Astrocyte of the spinal cord (primary cell): Measurements from ENCODE around the gene CCR5AS.
"Not testable (repeated sequence)": the region's sequence is repeated elsewhere in the genome, so short reads cannot be mapped to it uniquely, and the experiment has no call there.

ENCODE experiments used
- DNase-seq: peaks from one replicate; pipeline ENCODE4 v3.0.0; 2011; ENCODE audit warnings: low read depth, low spot score
- H3K4me3 ChIP-seq: 2 replicates; pipeline ENCODE4 v1.5.1; 2011; ENCODE audit warnings: low read depth, mild to moderate bottlenecking, low read length, moderate library complexity
- in situ Hi-C: cut with HindIII; loops from 2 replicates; pipeline ENCODE4 v1.10.0; 2017; ENCODE audit warnings: low sequenced_read_pairs
- TF ChIP-seq, protein P1 (sequence below): IDR thresholded peaks from 2 replicates; pipeline ENCODE4 v1.5.1; 2012; ENCODE audit warnings: low read depth, mild to moderate bottlenecking, low read length, inconsistent platforms

The CCR5AS gene

DNA sequence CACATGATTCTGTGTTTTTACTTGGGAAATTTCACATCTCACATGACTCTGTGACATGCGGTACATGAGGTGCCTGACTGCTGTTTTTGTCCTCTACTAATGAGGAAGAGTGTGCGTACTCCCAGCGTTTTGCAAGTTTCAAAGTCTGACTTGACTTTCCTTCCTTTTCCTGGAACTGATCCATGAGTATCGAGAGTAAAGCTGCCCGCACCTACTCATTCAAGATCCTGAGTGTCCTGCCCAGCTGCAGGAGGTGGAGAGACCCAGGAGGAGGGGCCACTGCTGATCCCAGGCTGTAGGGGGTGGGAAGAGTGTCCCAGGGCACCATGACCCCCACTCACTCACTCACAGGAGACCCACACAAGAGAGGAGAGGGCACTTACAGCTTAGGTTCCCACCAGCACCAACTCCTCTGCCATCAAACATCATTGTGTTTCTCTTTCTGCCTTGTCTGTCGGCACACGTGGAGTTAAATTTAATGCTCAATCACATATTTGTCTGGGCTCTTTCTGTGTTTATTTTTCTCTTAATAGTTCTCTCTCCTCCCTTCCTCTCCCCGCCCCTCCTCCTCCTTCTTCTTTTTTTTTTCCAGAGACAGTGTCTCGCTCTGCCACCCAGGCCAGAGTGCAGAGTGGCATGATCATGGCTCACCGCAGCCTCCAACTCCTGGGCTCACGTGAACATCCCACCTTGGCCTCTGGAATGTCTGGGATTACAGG lies 1.4 kb downstream of the CCR5AS start:
- H3K4me3 ChIP-seq: no peak overlapping the region
- in situ Hi-C loops: no loop called here
- TF ChIP-seq, protein P1, sequence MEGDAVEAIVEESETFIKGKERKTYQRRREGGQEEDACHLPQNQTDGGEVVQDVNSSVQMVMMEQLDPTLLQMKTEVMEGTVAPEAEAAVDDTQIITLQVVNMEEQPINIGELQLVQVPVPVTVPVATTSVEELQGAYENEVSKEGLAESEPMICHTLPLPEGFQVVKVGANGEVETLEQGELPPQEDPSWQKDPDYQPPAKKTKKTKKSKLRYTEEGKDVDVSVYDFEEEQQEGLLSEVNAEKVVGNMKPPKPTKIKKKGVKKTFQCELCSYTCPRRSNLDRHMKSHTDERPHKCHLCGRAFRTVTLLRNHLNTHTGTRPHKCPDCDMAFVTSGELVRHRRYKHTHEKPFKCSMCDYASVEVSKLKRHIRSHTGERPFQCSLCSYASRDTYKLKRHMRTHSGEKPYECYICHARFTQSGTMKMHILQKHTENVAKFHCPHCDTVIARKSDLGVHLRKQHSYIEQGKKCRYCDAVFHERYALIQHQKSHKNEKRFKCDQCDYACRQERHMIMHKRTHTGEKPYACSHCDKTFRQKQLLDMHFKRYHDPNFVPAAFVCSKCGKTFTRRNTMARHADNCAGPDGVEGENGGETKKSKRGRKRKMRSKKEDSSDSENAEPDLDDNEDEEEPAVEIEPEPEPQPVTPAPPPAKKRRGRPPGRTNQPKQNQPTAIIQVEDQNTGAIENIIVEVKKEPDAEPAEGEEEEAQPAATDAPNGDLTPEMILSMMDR: no peak
- no peak for DNase-seq

DNA sequence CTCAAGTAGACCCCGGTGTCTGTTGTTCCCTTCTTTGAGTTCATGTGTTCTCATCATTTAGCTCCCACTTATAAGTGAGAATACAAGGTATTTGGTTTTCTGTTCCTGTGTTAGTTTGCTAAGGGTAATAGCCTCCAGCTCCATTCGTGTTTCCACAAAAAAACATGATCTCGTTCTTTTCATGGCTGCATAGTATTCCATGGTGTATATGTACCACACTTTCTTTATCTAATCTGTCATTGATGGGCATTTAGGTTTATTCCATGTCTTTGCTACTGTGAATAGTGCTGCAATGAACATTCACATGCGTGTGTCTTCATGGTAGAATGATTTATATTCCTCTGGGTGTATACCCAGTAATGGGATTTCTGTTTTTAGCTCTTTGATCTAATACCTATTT lies 4.0 kb downstream of the CCR5AS start:
- H3K4me3 ChIP-seq, in situ Hi-C loops, DNase-seq: not testable (repeated sequence)

DNA sequence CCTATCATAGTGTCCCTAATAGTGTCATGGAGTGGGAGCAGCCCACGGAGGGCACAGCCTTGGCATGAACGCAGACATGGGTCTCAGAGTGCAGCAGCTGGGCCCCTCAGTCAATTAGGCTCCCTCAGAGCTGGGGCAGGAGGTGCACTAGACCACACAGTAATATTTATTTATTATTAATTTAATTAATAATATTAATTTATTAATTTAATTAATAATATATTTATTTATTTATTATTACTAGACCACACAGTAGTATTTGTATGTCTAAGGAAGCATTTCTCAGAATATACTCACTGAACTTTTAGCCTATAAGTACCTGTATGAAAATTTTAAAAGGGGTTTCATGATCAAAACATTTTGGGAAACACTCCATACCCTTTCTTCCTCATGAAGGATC lies 5.3 kb downstream of the CCR5AS start:
- no peak overlapping the region for H3K4me3 ChIP-seq
- in situ Hi-C loops: no loop called here
- DNase-seq: no peak
- TF ChIP-seq, protein P1: no peak

DNA sequence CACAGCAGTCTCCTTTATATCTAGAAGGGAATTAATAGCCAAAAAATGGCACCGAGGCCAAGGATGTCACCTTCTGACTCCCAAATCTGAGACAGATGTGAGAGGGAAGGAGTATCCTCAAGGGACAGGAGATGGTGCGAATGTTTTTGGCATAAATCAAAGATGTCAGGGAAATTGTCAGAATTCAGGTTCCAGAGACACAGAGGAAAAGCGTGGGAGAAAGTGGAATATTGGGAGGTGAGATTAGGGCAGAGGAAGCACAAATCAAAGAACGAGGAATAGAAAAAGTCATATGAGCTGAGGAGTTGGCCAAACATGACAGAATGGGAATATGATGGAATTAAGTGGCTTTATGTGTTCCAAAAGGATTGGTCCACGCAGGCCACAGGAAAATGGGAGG lies 6.0 kb downstream of the CCR5AS start:
- in situ Hi-C loops: no loop called here
- no peak overlapping the region for H3K4me3 ChIP-seq
- DNase-seq: no peak
- TF ChIP-seq, protein P1: no peak

DNA sequence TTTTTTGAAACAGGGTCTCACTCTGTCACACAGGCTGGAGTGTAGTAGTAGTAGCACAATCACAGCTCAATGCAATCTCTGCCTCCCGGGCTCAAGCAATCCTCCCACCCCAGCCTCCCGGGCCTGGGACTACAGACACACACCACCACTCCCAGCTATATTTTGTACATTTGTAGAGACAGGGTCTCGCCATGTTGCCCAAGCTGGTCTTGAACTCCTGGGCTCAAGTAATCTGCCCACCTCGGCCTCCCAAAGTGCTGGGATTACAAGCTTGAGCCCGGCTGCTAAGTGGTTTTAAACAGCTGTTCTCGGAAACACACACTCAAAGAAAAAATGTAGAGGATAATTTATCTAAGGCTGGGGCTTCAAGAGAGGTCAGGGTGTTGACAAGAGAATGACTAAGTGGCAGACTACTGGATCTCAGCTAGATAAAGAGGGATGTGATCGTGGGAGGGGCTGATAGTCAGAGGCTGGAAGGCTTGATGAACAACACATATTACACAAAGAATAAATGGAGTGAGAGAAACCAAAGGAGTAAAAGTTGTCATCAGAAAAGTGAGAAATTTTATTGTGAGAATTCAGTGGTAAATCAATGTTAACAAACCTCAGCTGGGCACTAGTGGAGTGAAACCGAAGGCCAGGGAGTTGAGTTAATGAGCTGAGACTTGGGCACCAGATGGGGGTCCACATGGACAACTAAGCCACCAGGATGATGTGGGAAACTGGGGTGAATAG lies 6.7 kb downstream of the CCR5AS start:
- TF ChIP-seq, protein P1: no peak
- DNase-seq: peak; percentile 22

DNA sequence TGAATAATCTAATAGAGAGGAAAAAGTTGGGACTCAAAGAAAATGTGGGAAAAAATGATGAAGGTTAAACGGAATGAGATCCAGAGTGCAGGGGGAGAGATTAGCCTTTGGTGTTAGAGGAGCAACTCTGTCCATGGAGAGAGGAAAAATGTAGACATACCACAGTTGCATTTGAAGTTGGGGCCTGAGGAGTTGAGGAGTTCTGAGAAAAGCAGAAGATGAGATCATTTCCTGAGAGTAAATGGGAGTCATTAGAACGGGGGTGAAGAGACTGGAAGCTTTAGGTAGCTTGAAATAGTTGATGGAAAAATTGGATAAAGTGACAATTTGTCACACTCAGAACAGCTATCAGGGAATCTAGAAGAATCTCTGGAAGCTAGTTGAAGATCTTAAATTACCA lies 7.3 kb downstream of the CCR5AS start:
- no peak for DNase-seq
- no peak overlapping the region for H3K4me3 ChIP-seq
- in situ Hi-C loops: no loop called here
- TF ChIP-seq, protein P1: no peak

More for the DNA sequence above, 6.7 kb downstream of the CCR5AS start:
- in situ Hi-C loops: no loop called here
- no peak overlapping the region for H3K4me3 ChIP-seq

DNA sequence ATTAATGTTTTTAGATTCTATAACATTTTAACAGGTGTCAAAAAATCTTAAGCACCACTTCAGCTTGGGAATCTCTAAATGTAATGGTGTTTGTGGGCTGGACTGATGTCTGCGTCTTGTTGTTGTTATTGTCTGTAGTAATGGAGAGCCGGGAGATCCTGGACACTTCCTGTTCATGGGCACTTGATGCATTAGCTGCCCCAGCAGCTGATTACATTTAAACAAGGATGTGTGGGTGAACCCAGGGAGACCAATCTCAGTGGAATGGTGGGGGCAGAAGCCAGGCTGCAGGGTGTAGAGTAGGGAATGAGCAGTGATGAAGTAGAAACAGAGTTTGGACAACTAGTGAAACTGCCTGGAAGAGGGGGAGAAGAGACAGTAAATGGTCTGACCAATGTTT lies 7.8 kb downstream of the CCR5AS start:
- H3K4me3 ChIP-seq: no peak overlapping the region
- TF ChIP-seq, protein P1: no peak
- in situ Hi-C loops: no loop called here
- DNase-seq: no peak
